ENCODE results near the gene CDCP1.

DNA sequence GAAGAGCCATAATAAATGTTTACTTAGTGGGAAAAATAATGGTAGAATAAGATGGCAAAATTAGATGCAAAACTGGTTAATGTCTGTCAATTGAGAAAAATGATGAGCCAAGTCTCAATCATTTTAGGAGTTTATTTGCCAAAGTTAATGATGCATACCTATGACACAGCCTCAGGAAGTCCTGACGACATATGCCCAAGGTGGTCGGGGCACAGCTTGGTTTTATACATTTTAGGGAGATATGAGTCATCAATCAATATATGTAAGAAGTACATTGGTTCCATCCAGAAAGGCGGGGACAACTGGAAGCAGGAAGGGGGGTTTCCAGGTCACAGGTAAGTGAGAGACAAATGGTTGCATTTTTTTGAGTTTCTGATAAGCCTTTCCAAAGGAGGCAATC is 88.6 kb downstream of the CDCP1 start:
- TF ChIP-seq POLR2AphosphoS5 (IDR thresholded peaks at IDR 0.05; ENCODE audit: borderline replicate concordance, low read depth, low read length): no peak
- TF ChIP-seq EZH2 (IDR thresholded peaks at IDR 0.05): no peak
